ENCODE measurements around the gene KRT77.

DNA sequence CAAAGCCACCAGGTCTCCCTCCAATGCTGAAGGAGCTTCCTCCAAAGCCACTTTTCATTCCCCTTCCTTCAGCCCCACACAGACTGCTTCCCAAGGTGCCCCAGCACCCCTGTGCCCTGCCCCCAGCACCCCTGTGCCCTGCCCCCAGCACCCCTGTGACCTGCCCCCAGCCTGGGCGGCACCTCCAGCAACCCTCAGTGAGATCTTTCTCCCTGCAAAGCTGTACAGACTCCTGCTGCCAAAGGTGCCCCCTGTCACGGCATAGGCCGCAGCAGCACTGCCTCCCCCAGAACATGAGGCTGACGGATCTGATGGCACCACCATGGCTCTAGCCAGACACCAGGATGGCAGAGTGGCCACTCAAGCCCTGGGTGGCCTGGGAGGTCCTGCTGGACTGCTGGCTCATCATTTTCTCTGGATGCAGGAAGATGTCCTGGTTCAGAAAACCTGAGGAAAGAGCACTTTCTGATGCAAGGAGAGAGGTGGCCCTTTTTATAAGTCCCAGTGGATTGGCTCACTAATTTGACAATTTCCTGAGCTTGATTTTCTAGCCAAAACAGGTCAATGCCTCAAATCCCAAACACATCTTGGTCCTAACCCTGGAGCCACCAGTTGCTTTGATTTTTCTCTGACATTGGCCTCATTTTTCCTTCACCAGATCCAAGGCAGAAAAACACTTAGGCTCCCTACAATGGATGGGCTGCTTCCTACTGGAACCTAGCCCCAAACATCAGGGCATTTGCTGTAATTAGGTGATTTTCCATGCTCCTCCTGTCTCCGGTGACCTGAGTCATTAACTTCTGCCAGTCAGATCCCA lies 32.7 kb upstream of the KRT77 start:
- no peak for TF ChIP-seq POLR2A (IDR thresholded peaks at IDR 0.05)
- TF ChIP-seq, protein P1, sequence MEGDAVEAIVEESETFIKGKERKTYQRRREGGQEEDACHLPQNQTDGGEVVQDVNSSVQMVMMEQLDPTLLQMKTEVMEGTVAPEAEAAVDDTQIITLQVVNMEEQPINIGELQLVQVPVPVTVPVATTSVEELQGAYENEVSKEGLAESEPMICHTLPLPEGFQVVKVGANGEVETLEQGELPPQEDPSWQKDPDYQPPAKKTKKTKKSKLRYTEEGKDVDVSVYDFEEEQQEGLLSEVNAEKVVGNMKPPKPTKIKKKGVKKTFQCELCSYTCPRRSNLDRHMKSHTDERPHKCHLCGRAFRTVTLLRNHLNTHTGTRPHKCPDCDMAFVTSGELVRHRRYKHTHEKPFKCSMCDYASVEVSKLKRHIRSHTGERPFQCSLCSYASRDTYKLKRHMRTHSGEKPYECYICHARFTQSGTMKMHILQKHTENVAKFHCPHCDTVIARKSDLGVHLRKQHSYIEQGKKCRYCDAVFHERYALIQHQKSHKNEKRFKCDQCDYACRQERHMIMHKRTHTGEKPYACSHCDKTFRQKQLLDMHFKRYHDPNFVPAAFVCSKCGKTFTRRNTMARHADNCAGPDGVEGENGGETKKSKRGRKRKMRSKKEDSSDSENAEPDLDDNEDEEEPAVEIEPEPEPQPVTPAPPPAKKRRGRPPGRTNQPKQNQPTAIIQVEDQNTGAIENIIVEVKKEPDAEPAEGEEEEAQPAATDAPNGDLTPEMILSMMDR (IDR thresholded peaks at IDR 0.05) = no peak
- no peak for TF ChIP-seq POLR2AphosphoS5 (IDR thresholded peaks at IDR 0.05)
- no peak for TF ChIP-seq EP300 (IDR thresholded peaks at IDR 0.05; ENCODE audit: low read depth)

All from transverse colon (tissue), 4 donors.